DMS114 treated with DMSO at 0.1 percent for 48 hours (cell line): Measurements from ENCODE around the gene SPSB3.

Experiments used
- DNase-seq: peaks from one replicate; lab custom pipeline; 2025; ENCODE audit not compliant: unreplicated experiment; lab: John Stamatoyannopoulos, UW

Gene SPSB3

DNA sequence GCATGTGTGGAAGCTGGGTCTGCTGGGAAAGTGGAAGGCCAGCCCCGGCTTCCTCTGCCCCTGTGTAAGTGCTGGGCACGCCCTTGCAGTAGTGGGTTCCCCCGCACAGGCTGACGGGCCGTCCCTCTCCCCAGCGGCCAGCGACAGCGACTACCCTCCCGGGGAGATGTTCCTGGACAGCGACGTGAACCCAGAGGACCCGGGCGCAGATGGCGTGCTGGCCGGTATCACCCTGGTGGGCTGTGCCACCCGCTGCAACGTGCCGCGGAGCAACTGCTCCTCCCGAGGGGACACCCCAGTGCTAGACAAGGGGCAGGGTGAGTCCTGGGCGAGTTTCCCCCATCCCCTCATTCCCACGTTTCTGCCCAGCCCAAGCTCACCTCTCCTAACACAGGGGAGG, 16.5 kb downstream of the SPSB3 start:
- DNase-seq: no peak

- DNase-seq: no peak
Observed at GRCh38 chr16:1764971-1765370, 17.4 kb downstream of the SPSB3 start.

GRCh38 chr16:1763521-1764511, 18.6 kb downstream of the SPSB3 start:
- DNase-seq: no peak

GRCh38 chr16:1762879-1763520, 19.4 kb downstream of the SPSB3 start:
- DNase-seq: no peak

GRCh38 chr16:1762196-1762878, 20.0 kb downstream of the SPSB3 start:
- DNase-seq: no peak

GRCh38 chr16:1761751-1762150, 20.6 kb downstream of the SPSB3 start:
- no peak for DNase-seq

DNA sequence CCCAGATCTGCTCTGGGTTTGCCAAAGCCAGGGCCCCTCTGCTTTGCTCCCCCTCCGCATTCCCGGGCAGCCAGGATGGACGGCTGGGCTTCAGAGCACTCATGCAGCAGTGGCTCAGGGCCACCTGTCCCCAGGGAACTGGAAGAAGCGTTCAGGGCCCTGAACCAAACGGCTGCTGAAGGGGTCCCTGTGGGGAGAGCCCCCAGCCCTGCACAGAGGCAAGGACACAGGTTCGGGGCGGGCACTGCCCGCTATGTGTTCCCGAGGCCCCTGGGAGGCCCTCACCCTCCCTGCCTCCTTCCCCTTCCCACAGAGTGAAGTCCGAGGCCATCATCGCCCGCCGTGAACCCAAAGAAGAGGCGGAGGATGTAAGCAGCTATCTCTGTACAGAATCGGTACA, 21.5 kb downstream of the SPSB3 start:
- DNase-seq: no peak

GRCh38 chr16:1759511-1759910, 22.9 kb downstream of the SPSB3 start:
- DNase-seq: no peak

DNA sequence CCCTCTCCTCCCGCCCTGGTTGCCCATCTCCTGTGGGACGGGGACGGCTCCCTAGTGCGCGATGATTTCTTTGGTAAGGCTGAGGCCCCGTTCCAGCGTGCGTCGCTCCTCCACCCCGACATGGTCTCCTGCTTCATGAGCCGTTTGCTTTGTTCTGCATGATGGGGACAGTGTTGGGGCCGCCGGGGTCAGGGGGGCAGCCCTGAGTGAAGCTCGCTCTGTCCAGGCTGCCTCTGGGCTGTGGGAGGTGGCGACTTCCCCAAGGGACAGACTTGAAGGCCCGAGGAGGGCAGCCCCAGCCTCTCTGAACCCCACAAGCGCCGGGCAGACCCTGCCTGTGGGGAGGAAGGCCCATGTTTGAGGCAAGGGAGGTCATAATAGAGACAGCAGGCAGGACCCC, 23.4 kb downstream of the SPSB3 start:
- no peak for DNase-seq

- no peak for DNase-seq
Observed at GRCh38 chr16:1757714-1758461, 24.5 kb downstream of the SPSB3 start.

DNA sequence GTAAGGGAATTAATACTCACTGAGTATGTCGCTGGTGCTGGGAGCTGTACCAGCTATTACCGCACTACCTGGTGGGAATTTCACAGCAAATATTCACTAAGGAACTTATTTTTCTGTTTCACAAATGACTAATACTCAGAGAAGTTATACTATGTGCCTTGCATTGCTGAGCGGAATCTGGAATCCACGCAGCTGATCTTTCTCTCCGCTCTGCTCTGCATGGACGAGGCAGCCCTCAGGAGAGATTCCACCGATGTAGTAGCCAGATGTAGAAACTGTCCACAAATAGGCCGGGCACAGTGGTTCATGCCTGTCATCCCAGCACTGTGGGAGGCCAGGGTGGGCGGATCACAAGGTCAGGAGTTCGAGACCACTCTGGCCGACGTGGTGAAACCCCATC, 28.2 kb downstream of the SPSB3 start:
- no peak for DNase-seq

DNA sequence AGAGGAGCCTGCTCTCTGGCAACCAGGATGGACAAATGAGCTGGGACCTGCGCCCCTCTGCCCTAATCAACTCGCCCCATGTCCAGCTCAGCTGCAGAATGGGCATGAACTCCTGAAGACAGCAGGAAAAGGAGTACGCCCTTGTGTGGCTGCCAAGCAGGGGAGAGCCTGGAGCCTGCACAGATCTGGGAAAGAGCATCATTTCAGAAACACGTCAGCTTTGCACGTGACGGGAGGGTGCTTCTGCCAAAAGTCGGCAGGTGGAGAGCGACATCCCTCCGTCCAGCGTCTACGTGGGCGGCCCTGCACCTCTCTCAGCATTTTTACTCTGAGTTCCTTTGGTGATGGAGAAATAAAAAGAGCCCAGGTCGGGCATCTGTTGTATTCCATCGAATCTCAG, 29.5 kb downstream of the SPSB3 start:
- DNase-seq: no peak

GRCh38 chr16:1751946-1752345, 30.4 kb downstream of the SPSB3 start:
- no peak for DNase-seq

- DNase-seq: no peak
Observed at GRCh38 chr16:1749152-1750117, 32.9 kb downstream of the SPSB3 start.

DNA sequence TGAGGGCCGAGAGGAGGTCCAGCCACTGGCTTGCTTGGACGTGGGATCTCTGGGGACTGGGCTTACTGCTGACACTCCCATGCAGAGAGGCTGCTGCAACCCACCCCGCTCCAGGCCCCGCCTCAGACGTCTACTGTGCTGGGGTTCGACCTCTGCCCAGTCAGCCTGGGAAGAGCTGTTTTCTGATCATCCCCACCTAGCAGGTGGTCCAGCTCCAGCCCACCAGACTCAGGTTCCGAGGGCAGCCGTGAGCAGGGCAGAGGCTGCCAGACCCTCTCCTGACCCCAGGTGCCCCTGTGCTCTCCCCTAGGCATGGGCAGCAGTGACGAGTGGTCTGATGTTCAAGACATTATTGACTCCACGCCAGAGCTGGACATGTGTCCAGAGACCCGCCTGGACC, 34.4 kb downstream of the SPSB3 start:
- no peak for DNase-seq

DNA sequence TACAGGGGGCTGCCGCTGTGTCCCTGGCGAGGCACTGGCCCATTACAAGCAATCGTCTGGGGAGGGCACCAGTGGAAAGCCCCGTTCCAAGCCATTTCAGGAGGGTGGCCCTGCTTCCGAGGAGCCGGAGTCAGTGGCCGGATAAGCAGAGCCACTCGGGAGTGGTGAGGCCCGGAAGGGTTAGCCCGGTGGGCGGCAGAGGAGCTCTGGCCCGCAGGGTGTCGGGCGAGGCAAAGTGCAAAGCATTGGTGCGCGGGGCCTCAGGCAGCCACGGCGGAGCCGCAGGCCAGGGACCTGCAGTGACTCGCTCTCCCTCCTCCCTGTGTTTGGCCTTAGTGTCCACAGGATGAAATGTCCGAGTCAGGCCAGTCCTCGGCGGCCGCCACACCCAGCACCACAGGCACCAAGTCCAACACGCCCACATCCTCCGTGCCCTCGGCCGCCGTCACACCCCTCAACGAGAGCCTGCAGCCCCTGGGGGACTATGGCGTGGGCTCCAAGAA, 35.6 kb downstream of the SPSB3 start:
- no peak for DNase-seq

DNA sequence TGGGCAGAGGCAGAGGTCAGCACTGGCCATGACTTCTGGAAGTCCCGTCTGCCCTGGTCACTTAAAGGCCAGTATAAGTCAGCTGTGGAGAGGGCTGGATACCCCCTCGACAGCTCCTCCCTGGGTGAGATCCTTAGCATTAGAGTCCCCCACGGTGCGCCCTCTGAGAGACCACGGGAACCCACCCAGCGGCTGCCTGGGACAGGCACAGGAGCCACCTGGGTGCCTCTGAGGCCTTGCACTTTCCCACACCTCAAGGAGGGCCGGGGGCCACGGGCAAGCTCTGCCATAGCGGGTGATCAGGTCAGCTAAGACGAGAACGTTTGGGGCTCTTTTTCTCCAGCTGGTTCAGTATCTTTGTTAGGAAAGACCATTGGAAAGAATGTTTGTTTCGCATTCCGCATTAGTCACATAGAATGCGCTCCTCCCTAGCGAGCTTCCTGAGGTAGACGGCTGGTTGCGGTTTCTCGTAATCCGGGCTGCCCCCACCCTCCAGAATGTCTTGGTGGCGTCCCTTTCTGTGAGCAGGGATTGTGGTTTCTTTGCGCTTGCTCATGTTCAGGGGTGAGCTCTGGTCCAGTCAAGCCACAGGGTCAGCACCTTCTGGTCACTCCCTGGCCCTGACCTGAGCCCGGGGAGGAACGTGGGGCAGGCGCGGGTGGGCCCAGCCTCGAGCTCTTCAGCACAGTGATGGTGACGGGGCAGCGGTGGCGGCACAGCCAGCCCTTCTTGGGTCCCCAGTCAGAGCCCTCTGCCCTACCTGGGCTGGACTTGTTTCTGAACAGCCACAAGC, 36.3 kb downstream of the SPSB3 start:
- DNase-seq: no peak

- no peak for DNase-seq
Observed at GRCh38 chr16:1745181-1745899, 37.0 kb downstream of the SPSB3 start.
